Cardiac muscle cell (in vitro differentiated cells and primary cell): ENCODE measurements around the gene SCNM1. TPM values are rescaled to one million over a fixed set of nuclear protein-coding genes. Genes with fewer than 3 reads are reported as not detected.

Source experiments
- DNase-seq, 2 donors: peaks; one replicate each; pipeline versions ENCODE4 v3.0.0 to v3.0.0-alpha.2; 2010 to 2017; ENCODE audit warnings: low read depth in 1 of 2, low spot score in 1 of 2
- H3K27ac ChIP-seq: fragments of 200-600 bp; sonication (generic); 2 replicates; pipeline ENCODE4 v1.5.1; 2016
- H3K27me3 ChIP-seq: fragments of 200-600 bp; sonication (generic); 2 replicates; pipeline ENCODE4 v1.6.0; 2016; ENCODE audit warnings: control low read depth
- H3K36me3 ChIP-seq: fragments of 200-600 bp; sonication (generic); 2 replicates; pipeline ENCODE4 v1.5.1; 2016; ENCODE audit warnings: control low read depth
- H3K4me1 ChIP-seq: fragments of 200-600 bp; sonication (generic); 2 replicates; pipeline ENCODE4 v1.8.1; 2017; ENCODE audit warnings: low read depth, mild to moderate bottlenecking, mixed run types
- H3K4me3 ChIP-seq: fragments of 200-600 bp; sonication (generic); 2 replicates; pipeline ENCODE4 v1.5.1; 2016; ENCODE audit warnings: mild to moderate bottlenecking
- H3K9me3 ChIP-seq: fragments of 200-600 bp; sonication (generic); 2 replicates; pipeline ENCODE4 v1.5.1; 2017; ENCODE audit warnings: low read depth, mild to moderate bottlenecking, control low read depth
- CTCF ChIP-seq: IDR thresholded peaks from 2 replicates; pipeline ENCODE4 v1.5.1; 2012; ENCODE audit warnings: low read depth, mild to moderate bottlenecking, low read length
- polyA plus RNA-seq: library from polyadenylated mRNA; unstranded; fragments of >200 nt; fragmentation: Nextera tagmentation; extraction: Ambion mirVana; gene quantifications from 2 replicates; pipeline ENCODE4 v1.2.1, GENCODE V29; 2016
- total RNA-seq: library from RNA; depleted of rRNA; stranded (reverse); fragments of >200 nt; gene quantifications from 2 replicates; pipeline ENCODE4 v1.2.3, GENCODE V29; 2016

SCNM1 gene
- total and polyA plus RNA-seq, 2 experiments from 2014 or later, result 30.8 to 80.7 TPM

DNA sequence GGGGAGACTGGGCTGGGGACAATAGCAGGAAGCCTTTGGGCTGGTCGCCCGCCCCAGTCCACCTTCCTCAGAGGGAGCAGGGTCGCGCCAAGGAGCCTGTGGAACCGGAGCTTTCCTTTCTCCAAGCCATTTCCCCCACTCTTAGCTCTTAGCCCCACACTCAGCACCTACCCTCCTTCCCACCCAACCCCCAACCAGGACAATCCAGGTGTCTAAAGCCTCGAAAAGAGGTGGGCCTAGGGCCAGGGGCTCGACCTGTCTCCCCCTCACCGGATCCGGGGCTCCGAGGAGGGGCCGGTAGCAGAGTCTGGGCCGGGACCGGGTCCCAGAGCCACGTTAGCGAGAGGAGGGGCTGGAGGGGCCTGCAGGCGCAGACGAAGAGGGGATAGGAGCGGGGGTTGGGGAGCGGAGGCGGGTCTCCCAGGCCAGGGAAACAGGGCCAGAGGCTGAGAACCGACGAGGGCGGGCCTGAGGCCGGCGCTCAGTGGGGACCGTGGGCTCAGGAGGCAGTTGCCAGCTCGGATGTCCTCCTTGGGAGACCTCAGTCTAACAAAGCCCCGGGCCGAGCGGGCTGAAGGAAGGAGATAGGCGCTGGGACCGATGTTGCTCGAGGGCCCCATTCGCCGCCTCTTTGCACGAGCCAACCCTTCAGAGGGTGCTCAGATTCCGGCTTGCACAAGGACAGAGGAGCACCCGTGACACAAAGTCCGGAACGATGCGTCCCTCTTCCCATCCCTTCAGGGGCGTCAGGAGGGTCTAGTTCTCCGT is 20.5 kb upstream of the SCNM1 start:
- Histone ChIP-seq H3K27ac (no peak overlapping the region), H3K4me1 (peaks cover 35% of the 10 kb centered on the region), H3K4me3 (peak overlapping the region; percentile 64), H3K9me3 (no peaks in the 10 kb centered on the region), H3K27me3 (no peaks in the 10 kb centered on the region), H3K36me3 (no peaks in the 10 kb centered on the region)
- DNase-seq, result peak; percentile 24 to 35
- TF ChIP-seq CTCF, result no peak

DNA sequence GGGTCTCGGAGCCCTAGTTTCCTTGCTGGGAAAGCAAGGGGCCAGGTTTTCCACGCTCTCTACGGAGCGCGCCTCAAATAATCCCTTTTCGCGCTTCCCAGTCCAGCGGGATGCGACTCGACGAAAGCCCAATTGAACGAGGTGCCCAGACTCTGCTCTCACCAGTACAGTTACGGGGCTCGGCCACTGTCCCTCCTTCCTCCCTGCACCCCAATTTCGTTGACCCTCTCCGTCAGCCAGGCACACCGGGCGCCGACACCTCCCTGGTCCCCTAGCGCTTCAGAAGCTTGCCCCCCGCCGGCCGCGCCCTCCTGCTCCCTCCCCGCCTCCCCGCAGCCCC is 19.9 kb upstream of the SCNM1 start:
- Histone ChIP-seq H3K36me3 (no peaks in the 10 kb centered on the region), H3K27me3 (no peaks in the 10 kb centered on the region), H3K27ac (no peak overlapping the region), H3K4me3 (peak overlapping the region; percentile 64), H3K4me1 (peaks cover 35% of the 10 kb centered on the region), H3K9me3 (no peaks in the 10 kb centered on the region)
- peak in 1 of 2 donors; percentile 11 for DNase-seq
- no peak for TF ChIP-seq CTCF

DNA sequence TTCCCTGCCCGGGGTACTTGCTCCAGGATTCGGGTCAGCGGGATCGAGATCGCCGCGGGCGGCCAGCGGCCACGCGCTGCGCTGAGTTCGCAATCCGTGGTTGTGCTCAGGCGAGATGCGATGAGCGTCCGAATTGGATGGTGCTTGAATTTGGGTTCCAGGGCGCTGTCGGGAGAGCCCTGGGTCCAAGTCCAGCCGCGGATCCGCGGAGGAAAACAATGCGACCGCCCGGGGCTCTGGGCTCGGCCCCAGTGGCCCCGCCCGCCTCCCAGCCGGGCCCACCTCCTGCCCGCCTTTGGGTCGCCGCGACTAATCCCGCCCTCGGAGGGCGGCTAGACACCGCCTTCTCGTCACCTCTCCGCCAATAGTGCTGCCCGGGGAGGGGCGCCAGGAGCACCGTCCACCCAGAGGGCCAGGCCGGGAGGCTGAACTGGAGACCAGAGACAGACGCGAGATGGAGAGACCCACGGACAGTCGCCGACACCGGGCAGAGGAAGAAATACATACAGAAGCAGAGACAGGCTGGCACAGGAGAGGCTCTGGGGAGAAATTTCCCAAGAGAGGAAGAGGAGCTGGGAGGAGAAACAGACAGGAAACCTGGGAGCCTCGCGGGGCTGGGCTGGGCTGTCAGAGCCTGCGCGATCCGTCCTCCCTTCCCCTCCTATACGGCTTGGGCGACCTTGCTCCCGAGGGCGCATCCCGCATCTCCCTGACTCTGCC is 19.4 kb upstream of the SCNM1 start, which contains the start of gene SEMA6C:
Gene SEMA6C, minus strand, starts transcription at position 220 of the 720 bp plus-strand sequence. CDS start 4,010 bp downstream, outside the sequence.
- Histone ChIP-seq H3K4me3 (peak within 1 kb of the TSS; percentile 64), H3K4me1 (peaks cover 35% of the 10 kb centered on the region), H3K36me3 (no peaks in the 10 kb centered on the region), H3K9me3 (no peaks in the 10 kb centered on the region), H3K27me3 (no peaks in the 10 kb centered on the region), H3K27ac (no peak within 1 kb of the TSS)
- peak; percentile 95 to 96 for DNase-seq
- no peak for TF ChIP-seq CTCF

- Histone ChIP-seq H3K4me1 (peaks cover 35% of the 10 kb centered on the region), H3K4me3 (peak overlapping the region; percentile 64), H3K27me3 (no peaks in the 10 kb centered on the region), H3K36me3 (no peaks in the 10 kb centered on the region), H3K27ac (no peak overlapping the region), H3K9me3 (no peaks in the 10 kb centered on the region)
- TF ChIP-seq CTCF, result no peak
- peak in 1 of 2 donors; percentile 54 for DNase-seq
Observed at GRCh38 chr1:151147132-151147503, 18.8 kb upstream of the SCNM1 start.

- no peak overlapping the region for H3K27ac ChIP-seq
Observed at GRCh38 chr1:151147665-151148064, 18.3 kb upstream of the SCNM1 start.

More at GRCh38 chr1:151147665-151148064, 18.3 kb upstream of the SCNM1 start:
- Histone ChIP-seq H3K36me3 (no peaks in the 10 kb centered on the region), H3K27me3 (no peaks in the 10 kb centered on the region), H3K4me1 (peaks cover 30% of the 10 kb centered on the region), H3K9me3 (no peaks in the 10 kb centered on the region), H3K4me3 (no peak overlapping the region)
- no peak for DNase-seq
- no peak for TF ChIP-seq CTCF
